ENCODE results near the gene DNAAF2. TPM values are rescaled to one million over a fixed set of nuclear protein-coding genes. Genes with fewer than 3 reads are reported as not detected.

Gene DNAAF2
- total and polyA plus RNA-seq, 2 of the 13 experiments (the other 11 are each of a cell fraction or from before 2014, with no cell fraction given): 6.1 to 13.6 TPM

GRCh38 chr14:49633640-49634546 is 1.2 kb downstream of the DNAAF2 start (continued):
- TF ChIP-seq, protein P1, sequence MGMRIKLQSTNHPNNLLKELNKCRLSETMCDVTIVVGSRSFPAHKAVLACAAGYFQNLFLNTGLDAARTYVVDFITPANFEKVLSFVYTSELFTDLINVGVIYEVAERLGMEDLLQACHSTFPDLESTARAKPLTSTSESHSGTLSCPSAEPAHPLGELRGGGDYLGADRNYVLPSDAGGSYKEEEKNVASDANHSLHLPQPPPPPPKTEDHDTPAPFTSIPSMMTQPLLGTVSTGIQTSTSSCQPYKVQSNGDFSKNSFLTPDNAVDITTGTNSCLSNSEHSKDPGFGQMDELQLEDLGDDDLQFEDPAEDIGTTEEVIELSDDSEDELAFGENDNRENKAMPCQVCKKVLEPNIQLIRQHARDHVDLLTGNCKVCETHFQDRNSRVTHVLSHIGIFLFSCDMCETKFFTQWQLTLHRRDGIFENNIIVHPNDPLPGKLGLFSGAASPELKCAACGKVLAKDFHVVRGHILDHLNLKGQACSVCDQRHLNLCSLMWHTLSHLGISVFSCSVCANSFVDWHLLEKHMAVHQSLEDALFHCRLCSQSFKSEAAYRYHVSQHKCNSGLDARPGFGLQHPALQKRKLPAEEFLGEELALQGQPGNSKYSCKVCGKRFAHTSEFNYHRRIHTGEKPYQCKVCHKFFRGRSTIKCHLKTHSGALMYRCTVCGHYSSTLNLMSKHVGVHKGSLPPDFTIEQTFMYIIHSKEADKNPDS (CRISPR knock-in tag; IDR thresholded peaks at IDR 0.05): no peak; the same call in 1 of the 2 replicates
- TF ChIP-seq ZNF24 (IDR thresholded peaks at IDR 0.05) (no peak), ISL2 (CRISPR knock-in tag; IDR thresholded peaks at IDR 0.05) (0 out of 2 replicates have a peak, but pooled peaks have one; percentile 35), ONECUT2 (CRISPR knock-in tag; IDR thresholded peaks at IDR 0.05) (no peak), BHLHE40 (IDR thresholded peaks at IDR 0.05; ENCODE audit: low read length) (peak; percentile 43), SSRP1 (CRISPR knock-in tag; IDR thresholded peaks at IDR 0.05) (peak; percentile 86; the same call in 1 of the 2 replicates), CBX5 (CRISPR knock-in tag; IDR thresholded peaks at IDR 0.05; ENCODE audit: borderline replicate concordance) (peak; percentile 69), ZNF552 (CRISPR knock-in tag; IDR thresholded peaks at IDR 0.05; ENCODE audit: borderline replicate concordance) (no peak; the same call in 1 of the 2 replicates), RBFOX2 (IDR thresholded peaks at IDR 0.05; ENCODE audit: low read depth, low read length) (peak; percentile 97), ZNF230 (CRISPR knock-in tag; IDR thresholded peaks at IDR 0.05) (peak; percentile 73; the same call in 1 of the 2 replicates), CENPX (CRISPR knock-in tag; IDR thresholded peaks at IDR 0.05) (no peak), ZNF577 (CRISPR knock-in tag; IDR thresholded peaks at IDR 0.05; ENCODE audit: borderline replicate concordance, low read depth) (no peak), STAT6 (CRISPR knock-in tag; IDR thresholded peaks at IDR 0.05; ENCODE audit: borderline replicate concordance) (peak; percentile 43; the same call in 1 of the 2 replicates), RFX3 (CRISPR knock-in tag; IDR thresholded peaks at IDR 0.05) (no peak), KDM6A (CRISPR knock-in tag; IDR thresholded peaks at IDR 0.05; ENCODE audit: low read depth) (0 out of 2 replicates have a peak, but pooled peaks have one; percentile 17), ZSCAN25 (CRISPR knock-in tag; IDR thresholded peaks at IDR 0.05) (peak; percentile 22; the same call in 1 of the 2 replicates), ZBTB20 (CRISPR knock-in tag; IDR thresholded peaks at IDR 0.05; ENCODE audit: borderline replicate concordance, low read depth) (no peak; the same call in none of the 2 replicates), ZMYM3 (CRISPR knock-in tag; IDR thresholded peaks at IDR 0.05) (peak; percentile 11; the same call in 1 of the 2 replicates), TSC22D2 (CRISPR knock-in tag; IDR thresholded peaks at IDR 0.05; ENCODE audit: borderline replicate concordance) (peak; percentile 51; the same call in 1 of the 2 replicates), ZFP82 (CRISPR knock-in tag; IDR thresholded peaks at IDR 0.05; ENCODE audit: borderline replicate concordance) (peak; percentile 96; the same call in 1 of the 2 replicates)
- TF ChIP-seq, protein P2, sequence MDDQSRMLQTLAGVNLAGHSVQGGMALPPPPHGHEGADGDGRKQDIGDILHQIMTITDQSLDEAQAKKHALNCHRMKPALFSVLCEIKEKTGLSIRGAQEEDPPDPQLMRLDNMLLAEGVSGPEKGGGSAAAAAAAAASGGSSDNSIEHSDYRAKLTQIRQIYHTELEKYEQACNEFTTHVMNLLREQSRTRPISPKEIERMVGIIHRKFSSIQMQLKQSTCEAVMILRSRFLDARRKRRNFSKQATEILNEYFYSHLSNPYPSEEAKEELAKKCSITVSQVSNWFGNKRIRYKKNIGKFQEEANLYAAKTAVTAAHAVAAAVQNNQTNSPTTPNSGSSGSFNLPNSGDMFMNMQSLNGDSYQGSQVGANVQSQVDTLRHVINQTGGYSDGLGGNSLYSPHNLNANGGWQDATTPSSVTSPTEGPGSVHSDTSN (CRISPR knock-in tag; IDR thresholded peaks at IDR 0.05; ENCODE audit: borderline replicate concordance): no peak
- TF ChIP-seq, protein P3, sequence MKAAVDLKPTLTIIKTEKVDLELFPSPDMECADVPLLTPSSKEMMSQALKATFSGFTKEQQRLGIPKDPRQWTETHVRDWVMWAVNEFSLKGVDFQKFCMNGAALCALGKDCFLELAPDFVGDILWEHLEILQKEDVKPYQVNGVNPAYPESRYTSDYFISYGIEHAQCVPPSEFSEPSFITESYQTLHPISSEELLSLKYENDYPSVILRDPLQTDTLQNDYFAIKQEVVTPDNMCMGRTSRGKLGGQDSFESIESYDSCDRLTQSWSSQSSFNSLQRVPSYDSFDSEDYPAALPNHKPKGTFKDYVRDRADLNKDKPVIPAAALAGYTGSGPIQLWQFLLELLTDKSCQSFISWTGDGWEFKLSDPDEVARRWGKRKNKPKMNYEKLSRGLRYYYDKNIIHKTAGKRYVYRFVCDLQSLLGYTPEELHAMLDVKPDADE (CRISPR knock-in tag; IDR thresholded peaks at IDR 0.05): no peak
